ENCODE measurements around the gene SEMA7A.

SEMA7A gene

DNA sequence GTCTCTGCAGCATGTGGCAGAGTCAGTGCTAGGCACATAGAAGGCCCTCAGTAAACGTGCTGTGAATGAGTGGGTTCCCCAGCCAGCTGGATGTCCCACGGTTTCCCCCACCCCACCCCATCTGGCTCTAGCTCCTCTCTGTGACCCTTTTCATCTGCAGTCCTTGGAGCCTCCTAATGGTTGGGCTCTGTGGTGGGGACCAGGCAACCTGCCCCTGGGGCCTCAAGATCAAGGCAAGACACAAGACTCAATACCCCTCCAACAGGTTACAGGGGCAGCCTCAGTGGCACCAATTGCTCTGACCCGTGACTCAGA lies 49.2 kb downstream of the SEMA7A start:
- DNase-seq, result no peak

DNA sequence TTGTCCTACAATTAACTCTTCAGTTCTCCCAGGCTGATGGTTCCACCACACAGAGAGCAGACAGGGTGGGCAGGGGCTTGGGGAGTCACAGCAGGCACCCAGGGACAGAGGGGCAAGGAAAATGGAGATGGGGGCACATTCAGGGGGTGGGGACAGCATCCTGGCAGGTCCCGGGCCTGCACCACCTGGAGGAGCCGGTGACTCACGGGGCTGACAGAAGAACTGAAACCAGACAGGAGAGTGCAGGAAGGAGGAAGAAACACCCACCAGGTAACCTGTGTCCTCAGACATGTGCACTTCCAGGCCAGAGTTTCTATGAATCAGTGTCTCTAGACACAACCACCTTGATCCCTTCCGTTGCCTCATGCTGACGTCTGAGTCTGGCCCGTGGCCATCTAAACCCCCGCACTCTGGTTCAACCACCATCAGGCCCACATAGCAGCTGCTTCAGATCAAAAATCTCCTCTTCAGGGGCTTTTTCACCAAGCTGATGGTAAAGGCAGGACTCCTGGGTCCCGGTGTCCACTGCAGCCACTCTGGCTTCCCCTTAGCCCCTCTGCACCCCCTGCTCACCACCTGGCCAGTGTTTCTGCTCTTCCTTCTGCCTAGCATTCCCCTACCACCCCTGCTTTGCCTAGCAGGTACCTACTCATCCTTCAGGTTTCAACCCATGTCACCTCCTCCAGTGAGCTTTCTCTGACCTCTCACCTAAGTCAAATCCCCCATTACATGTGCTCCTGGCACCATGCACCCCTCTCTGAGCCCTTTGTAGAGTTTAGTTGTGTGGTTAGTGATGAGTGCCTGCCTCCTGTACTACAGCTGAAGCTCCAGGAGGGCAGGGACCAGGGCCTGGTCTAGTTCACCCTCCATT lies 49.8 kb downstream of the SEMA7A start:
- no peak for DNase-seq

DNA sequence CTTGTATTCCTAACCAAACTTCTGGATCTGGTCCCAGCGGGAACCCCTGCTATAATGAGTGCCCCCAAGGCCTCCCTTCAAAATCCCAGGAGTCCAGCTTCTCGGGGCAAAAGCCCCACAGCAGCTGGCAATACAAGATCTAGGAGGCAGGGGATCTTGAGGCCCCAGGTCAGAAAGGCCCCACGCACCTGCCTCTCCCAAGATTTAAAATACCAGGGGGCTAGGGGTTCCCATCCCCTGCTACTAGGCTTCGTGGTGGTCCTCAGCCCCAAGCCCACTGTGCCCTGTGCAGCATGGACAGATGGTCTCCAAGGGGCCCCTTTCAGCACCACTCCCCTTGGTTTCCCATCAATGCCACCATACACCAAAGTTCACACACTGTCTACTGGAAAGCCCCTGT lies 50.5 kb downstream of the SEMA7A start:
- DNase-seq, result no peak

DNA sequence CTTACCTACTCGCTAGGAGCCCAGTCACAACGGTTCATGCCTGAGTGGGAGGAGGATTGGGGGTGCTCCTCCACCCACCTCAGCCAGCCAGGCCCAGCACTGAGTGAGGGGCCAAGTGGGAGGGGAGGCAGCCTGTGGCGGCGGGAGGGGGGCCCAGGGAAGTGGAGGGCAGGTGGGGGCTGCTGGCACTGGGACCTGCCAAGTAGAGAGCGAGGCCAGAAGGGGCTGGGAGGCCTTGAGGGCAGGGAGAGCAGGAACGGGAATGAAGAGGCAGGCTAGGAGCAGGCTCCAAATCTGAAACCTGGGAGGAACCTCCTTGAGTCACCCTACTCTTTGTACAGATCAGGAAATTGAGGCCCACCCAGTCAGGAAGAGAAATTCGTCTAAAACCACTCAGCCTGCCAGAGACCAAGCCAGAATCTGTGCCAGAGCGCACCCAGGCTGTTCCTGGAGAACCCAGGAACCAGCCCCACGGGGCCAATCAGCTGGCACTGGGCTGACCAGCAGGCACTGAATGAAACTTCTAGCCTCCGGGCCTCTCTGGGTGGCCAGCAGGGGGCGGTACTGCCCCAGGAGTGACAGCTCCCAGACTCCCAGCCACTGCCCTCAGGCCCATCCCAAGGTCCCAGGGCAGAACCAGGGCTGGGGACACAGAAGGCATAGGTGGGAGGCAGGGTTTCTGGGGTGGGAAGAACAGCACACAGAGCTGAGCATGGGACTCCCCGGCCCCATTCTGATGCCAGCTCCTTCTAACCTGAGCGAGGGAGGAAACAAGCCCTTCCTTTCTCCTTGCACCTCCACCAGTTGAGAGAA lies 51.5 kb downstream of the SEMA7A start:
- DNase-seq, result peak; percentile 39 to 76 (median 60)

DNA sequence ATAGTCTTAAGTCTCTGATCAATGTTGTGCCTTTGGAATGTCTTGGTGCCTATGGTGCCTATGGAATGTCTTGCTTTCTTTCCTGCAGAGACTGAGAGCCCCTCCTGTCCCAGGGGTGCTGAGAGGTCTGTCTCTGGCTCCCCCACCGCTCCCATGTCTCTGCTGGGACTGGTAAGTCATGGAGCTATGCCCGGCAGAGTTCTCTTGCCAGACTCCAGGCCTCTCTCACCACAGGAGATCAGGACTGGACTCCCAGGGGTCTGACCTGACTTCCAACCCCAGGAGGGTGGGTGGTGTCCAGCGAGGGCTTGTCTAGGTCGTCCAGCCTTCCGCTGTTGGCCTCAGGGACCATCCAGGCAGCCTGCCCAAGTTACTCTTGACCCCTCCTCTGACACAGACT lies 52.3 kb downstream of the SEMA7A start:
- no peak for DNase-seq

DNA sequence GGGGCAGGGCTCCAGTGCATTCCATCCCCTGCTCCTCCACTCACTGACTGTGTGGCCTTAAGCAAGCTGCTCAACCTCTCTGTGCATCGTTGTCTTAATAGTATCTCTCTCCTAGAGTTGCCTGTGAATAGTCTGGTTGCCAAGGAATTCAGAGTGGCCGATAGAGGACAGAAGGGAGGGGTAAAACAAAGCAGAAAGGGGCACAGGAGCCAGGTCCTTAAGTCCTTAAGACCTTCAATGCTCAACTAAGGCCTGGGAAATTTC lies 52.6 kb downstream of the SEMA7A start:
- no peak for DNase-seq

DNA sequence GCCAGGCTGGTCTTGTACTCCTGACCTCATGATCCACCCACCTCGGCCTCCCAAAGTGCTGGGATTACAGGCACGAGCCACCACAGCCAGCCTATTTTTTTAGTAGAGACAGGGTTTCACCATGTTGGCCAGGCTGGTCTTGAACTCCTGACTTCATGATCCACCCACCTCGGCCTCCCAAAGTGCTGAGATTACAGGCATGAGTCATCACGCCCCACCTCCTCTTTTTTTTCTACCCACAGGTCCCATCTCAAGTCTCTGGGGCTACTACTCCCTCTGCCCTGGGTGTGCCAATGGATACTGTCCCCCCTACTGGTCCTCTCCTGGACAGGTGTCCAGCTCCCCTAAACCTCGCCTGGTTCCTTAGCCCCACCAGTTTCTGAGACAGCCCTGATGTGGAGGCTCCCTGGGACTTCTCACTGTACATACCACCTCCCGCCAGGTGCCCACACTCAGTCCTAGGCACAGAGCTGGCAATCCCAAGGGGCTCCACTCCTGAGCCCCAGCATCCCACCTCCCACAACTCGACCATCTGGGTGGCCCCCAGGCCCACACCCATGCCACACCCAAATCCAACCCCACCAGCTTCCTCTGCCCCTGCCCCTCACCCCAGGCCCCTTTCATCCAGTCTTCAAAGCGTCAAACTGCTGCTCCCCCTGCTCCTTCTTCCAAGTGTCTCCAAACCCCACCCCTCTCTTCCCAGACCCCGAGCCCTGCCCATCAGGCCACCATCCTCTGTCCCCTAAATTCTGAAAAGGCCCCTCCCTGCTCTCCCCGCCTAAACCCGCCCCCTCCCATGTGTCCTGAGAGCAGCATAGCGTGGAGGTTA lies 53.2 kb downstream of the SEMA7A start:
- DNase-seq, result no peak

DNA sequence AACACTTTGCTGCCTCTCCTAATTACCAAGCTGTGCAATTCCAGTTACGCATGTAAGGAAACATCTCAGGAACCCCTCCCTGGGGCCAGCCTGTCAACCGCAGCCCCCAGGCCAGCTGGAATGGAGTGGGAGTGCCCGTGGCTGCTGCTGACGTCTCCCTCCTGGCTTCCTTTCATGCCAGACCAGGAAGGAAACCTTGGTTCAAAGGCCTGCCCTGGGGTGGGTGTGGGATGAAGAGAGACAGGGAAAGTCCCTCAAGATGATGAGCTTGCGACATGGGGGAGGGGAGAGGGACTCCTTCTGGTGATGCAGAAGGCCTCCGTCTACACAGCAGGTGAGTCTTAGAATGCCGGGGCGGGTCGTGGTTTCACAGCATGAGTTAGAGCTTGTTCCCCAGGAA lies 54.9 kb downstream of the SEMA7A start:
- peak in 2 of 3 experiments; percentile 62 to 75 for DNase-seq

DNA sequence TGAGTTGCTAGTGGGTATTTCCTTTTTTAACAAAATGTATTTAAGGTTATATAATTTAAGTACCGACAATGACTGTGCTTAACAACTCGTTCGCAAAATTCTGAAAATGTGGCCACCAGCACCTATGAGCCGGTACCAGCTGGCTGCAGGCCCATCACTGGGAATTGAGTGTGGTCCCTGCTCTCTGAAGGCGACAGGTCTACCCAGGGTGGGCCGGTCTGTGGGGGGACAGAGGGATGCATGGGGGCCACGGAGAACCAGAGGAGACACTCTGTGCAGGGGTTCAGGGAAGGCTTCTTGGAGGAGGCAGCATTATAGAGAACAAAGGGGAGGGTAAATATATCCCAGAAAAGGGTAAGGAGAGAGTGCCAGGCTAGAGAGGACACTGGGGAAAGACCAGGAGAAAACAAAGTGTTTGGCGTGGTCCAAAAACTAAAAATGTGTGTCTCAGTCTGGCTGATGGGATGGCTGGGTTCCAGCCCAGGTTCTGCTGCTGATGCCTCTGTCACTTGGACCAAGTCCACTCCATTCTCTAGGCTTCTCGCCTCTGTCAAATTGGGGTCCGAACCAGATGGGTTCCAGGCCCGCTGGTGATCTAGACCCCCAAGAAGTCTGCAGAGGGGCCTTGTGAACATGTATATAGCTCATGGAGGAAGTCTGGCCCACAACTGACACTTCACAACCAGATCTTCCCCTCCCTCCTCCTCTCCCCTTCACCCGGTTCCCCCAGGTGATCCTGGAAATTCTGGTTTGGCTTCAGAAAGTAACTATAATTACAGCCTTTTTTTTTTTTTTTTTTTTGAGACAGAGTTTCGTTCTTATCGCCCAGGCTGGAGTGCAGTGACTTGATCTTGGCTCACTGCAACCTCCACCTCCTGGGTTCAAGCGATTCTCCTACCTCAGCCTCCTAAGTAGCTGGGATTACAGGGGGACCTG lies 55.7 kb downstream of the SEMA7A start:
- peak in 2 of 3 experiments; percentile 58 to 75 for DNase-seq

DNA sequence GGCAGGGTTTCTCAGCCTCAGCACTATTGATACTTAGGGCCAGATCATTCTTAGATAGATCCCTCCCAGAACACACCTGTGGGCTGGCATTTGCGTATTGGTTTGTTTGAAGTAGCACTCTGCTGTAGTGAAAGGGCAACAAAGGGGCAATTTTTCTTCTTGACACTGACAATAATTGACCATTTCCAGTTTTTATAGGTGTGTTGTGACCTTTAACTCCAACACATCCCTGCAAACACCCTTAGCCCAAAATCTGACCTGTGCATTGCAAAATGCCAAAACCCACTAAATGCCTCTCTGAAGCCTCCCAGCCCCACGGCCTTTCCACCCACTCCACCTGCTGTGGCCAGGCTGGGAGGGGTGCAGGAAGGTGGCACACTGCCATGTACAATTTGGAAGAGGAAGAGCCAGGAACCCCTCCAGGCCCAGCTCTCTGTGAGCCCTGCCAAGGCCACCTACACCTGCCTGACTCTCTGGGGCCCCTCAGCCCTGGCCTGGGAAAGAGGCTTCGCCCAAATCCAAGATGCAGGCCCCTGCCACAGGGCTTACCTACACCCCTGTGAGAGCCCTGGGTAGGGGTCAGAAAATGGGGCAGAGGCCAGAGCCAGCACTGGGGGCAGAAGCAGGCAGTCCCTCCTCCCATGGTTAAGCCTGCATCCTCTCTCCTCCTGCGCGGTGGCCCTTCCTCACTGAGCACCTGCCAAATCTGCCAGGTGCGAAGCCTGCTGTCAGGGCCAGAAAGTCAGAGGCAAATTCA lies 56.8 kb downstream of the SEMA7A start:
- DNase-seq, result peak in 2 of 3 experiments; percentile 35 to 56

DNA sequence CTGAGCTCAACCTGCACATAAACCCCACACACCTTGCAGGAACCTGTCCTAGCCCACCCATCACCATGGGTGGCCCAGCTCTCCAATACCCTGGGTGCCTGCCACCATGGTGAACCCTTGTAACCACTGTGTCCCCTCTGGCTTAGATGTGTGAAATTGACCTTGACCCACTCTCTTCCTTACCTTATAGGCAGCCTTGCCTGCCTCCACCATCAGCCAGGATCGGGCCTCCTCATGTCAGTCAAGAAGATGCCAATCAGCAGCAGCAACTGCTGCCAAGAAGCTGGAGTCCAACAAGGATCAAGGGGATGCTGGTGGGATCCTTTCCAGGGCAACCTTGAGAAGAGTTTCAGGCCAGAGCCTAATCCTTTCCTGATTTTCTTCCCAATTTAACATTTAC lies 57.5 kb downstream of the SEMA7A start:
- no peak for DNase-seq

DNA sequence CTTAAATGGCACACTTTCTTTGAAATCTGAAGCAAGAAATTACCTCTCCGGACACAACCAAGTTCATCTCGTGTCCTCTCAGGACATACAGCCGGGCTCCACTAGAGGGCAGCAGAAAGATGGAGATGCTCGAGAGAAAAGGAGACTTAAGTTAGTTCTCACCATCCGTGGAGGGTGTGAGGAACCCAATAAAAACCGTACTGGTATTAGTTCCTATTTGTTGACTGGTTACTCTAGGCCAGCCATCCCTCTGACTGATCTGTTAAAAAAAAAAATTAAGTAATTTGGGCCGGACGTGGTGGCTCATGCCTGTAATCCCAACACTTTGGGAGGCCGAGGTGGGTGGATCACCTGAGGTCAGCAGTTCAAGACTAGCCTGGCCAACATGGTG lies 58.5 kb downstream of the SEMA7A start:
- peak; percentile 83 to 95 (median 83) for DNase-seq

DNA sequence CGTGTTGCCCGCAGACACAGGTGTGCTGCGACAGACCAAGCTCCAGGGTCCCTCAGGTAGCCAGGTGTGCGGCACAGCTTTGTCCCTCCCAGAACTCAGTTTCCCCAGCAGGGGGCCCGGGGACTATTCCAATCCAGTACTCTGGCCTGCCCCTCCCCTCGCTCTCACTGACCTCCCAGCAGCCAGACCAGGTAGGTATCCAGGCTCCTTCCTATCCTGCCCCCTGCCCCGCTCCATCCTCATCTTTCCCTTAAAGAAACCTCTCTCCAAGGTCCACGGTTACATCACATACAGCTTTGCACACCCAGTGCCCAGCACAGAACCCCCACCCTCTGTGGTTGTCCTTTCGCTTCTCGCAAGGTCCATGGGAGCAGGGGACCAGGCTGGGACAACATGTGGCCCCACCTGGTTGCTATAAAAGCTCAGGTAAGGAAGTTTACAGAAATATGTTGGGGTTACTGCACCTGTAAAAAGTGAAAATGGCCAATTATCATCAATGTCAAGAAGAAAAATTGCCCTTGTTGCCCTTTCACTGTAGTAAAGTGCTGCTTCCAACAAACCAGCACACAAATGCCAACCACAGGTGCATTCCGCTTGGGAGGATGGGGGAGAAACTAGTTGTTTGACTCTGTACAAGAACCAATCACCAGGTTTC lies 59.0 kb downstream of the SEMA7A start:
- no peak for DNase-seq

DNA sequence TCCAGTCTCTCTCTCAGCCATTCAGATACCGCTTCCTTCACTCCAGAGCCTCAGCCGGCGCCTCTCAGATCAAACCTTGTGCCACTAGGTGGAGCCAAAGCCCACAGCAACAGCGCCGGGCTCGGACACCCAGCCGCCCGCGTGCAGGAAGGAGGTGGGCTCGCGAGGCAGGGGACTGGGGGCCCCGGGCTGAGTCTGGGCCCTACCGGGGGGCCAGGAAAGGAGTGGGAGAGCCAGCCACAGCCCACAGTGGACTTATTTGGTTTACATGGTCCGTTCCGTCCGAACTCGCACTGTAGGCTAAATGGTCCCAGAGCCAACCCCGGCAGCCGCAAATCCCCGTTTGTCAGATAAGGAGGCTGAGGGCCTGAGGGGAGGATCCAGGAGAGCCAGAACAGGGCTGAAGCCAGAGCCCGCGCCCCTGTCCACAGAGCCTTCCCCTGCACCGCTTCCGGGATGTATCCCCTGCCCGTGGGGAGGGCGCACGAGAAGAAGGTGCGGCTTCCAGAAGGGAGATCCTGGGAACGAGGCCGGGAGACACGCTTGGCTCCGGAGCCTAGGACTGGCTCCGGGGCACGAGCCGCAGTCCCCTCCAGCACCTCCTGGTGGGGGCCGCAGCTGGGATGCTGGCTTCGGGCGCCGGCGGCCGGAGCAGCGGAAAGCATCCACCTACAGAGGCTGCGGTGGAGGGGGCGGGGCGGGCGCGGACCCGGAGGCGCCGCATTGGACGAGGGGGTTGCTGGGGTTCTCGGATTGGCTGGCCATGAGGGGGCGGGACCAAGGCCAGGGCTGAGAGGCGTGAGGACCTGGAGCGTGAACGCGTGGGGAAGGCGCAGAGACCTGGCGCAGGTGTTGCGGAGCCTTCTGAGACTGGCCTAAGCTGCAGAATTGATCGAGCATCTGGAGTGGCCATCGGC lies 59.8 kb downstream of the SEMA7A start:
- peak; percentile 92 to 98 (median 98) for DNase-seq

DNA sequence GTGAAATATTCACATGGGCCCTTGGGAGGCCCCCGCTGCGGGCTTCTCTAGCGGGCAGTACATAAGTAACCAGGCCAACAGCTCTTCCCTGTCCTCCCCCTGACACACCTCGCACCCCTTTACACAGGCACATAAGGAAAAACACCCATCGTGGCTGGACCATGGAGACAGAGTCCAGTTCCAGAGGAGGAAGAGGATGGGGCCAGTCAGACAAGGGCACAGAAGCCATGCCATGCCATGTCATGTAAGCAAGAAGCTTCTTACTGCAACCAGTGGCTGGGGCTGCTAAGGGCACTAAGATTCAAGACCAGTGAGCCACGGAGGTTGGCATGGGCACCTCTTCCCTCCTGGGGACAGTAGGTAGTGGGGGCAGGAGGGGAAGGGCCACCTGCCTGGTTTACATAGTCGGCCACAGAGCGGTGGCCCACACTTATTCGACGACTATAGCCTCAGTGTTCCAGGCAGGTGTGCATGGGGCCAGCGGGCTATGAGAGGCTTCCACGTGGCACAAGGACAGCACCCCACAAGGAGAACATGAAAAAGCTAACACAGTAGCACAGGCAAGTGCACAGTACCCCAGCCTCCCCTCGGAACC lies 60.6 kb downstream of the SEMA7A start:
- peak in 1 of 3 experiments; percentile 80 for DNase-seq

DNA sequence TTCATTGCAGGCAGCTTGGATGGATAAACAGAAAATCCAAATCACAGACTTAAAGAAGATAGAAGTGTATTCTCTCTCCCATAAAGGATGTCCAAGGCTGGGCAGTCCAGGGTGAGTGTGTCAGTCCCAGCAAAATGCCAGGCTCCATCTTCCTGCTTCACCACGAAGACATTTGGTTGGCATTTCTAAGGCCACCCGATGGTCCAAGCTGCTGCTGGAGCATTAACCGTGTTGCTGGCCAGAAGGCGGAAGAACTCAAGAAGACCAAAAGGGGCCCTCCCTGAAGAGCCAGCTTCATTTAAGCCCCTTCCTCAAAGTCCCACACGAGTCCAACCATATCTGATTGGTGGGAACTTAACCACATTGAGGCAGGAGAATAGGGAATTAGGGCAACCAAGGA lies 63.3 kb downstream of the SEMA7A start:
- no peak for DNase-seq

DNA sequence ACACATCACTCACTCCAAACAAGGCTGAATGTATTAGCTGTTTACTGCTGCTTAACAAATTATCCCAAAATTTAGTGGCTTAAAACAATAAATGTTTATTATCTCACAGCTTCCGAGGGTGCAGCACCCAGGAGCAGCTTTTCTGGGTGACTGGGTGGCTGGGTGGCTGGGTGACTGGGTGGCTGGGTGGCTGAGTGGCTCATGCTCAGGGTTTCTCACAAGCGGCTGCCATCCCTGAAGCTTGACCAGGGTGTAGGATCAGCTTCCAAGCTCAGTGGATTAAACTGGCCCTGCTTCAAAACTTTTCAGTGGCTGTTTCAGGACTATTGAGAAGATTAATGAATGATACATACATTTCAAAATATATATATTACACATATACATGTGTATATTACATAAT lies 64.0 kb downstream of the SEMA7A start:
- DNase-seq, result no peak

DNA sequence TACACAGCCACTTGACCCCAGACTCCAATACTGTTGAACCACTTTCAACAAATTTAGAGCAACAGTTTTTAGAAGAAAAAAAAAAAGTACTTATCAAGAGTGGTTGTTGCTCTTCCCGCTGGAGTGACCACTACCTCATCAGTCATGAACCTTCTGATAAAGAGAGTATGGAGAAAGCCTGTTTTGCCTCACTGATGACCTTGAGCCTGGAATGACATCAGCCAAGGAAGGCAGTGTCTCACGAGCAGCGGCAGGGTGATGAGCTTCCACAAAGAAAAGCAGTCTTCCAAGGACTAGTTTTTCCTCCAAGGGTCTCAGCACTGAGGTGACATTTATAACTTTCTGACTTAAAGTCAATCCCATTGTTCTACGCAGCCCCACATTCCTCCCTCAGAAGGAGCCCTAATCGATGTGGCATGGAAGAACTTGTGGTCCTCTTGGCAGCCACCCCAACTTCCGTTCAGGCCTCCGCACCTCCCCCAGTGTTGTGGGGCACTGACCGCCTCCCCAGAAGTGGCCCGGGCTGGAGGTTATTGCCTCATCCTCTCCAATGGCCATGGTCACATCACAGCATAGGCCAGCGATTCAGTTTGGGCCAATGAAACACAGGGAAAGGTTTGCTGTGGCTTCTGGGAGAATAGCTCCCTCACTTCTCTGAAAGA lies 64.5 kb downstream of the SEMA7A start:
- DNase-seq, result no peak

DNA sequence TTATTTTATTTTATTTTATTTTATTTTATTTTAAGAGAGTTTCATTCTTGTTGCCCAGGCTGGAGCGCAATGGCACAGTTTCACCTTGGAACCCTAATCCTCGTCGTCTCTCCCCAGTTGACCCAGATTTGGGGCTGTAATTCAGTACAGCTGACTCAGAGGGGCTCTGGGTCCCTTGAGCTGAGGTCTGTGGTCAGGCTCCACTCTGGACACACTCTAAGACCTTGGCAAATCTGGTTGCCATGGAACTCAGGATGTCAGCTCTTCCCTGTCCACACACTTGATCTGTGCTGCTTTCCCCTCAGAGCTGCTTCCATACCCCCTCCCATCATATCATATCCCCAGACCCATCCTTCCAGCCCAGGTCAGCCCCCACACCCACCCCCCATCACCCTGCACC lies 65.6 kb downstream of the SEMA7A start:
- no peak for DNase-seq

Data from NCI-H1417 (cell line).